Activated naive CD4-positive, alpha-beta T cell treated with anti-CD3 and anti-CD28 coated beads, Interleukin-2, amount 50 U/mL, for 16 hours (primary cell): Measurements from ENCODE around the gene MED12L.
"Not testable (repeated sequence)": the region's sequence is repeated elsewhere in the genome, so short reads cannot be mapped to it uniquely, and the experiment has no call there.

Experiments
- DNase-seq: peaks from one replicate; pipeline ENCODE4 v3.0.0-alpha.2; 2020

Gene MED12L, protein sequence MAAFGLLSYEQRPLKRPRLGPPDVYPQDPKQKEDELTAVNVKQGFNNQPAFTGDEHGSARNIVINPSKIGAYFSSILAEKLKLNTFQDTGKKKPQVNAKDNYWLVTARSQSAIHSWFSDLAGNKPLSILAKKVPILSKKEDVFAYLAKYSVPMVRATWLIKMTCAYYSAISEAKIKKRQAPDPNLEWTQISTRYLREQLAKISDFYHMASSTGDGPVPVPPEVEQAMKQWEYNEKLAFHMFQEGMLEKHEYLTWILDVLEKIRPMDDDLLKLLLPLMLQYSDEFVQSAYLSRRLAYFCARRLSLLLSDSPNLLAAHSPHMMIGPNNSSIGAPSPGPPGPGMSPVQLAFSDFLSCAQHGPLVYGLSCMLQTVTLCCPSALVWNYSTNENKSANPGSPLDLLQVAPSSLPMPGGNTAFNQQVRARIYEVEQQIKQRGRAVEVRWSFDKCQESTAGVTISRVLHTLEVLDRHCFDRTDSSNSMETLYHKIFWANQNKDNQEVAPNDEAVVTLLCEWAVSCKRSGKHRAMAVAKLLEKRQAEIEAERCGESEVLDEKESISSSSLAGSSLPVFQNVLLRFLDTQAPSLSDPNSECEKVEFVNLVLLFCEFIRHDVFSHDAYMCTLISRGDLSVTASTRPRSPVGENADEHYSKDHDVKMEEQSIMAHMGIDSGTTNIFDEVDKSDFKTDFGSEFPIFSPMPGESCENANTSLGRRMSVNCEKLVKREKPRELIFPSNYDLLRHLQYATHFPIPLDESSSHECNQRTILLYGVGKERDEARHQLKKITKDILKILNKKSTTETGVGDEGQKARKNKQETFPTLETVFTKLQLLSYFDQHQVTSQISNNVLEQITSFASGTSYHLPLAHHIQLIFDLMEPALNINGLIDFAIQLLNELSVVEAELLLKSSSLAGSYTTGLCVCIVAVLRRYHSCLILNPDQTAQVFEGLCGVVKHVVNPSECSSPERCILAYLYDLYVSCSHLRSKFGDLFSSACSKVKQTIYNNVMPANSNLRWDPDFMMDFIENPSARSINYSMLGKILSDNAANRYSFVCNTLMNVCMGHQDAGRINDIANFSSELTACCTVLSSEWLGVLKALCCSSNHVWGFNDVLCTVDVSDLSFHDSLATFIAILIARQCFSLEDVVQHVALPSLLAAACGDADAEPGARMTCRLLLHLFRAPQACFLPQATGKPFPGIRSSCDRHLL (N-terminal part only)

DNA sequence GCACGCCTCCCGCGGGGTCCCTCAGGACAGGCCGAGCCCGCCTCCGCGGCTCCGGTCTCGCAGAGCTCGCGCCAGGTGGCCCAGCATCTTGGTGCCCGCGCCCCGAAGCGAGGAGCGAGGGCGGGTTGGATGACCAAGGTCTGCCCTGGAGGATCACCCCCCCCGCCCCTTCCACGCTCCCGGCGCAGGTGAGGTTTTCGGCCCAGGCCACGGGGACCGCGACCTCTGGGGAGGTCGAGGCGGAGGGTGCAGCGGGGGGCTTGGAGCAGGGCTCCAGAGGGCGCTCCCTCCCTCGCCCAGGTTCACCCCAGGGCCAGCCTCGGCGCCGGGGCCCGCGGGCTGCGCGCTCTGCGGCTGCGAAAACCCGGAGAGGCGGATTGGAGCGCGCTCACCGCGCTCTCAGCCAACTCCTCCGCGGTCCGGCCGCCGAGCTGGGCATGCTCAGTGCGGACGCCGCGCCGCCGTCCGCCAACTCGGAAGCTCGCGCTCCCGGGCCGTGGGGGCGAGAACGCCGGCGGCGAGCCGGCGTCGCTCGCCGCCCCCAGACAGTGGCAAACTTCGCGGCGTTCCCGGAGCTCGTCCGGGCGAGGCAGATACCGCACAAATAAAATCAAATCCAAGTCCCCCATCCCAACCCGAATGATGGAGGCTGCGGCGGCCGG lies at the start of gene MED12L:
TSS of gene MED12L (plus strand) at position 438 of the 662 bp plus-strand sequence. CDS start 1,263 bp downstream, outside the sequence.
- DNase-seq, result peak; percentile 48

DNA sequence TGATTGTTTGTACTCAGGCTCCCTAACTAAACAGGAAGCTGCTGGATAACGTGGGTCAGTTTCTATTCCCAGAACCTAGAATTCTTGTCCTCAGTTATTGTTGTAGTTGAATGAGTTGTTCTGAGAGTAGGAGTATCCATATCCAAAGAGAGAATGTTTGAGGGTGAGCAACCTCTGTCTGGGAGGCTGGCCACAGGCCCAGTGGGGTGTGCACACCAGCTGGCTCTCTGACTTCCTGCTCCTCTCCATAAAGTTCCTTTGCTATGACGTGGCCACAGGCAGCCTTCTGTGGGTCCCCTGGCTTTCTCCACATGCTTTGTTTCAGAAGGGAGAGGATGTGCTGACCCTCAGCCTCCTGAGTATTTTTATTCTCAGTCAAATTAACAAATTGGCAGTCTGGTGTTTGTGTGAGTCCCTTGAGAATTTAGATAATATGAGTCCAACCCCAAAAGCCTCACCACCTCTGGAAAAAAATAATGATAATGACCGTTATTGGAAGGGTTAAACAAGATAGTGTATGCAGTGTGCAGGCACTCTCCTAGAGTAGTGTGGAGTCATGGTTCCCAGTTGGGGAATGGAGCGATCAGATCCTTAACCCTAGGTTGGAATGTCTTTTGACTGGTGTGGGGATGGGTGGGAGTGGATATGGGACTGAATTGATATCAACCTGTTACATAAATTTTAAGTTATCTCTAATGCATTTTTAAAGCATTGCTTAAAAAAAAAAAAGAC lies 47.6 kb upstream of the MED12L start:
- DNase-seq, result no peak

DNA sequence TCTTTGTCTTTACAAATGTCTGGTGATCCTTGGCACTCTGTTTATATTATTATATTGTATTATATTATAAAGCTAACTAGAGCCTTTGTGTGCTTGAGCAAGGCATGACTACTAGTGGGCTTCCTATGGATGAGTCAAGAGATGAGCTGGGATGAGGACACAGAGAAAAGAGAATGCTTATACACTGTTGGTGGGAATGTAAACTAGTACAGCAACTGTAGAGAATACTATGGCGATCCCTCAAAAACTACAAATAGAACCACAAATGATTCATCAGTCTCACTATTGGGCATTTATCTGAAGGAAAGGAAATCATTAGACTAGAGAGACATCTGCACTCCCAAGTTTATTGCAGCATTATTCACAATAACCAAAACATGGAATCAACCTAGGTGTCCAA lies 40.8 kb upstream of the MED12L start:
- no peak for DNase-seq

DNA sequence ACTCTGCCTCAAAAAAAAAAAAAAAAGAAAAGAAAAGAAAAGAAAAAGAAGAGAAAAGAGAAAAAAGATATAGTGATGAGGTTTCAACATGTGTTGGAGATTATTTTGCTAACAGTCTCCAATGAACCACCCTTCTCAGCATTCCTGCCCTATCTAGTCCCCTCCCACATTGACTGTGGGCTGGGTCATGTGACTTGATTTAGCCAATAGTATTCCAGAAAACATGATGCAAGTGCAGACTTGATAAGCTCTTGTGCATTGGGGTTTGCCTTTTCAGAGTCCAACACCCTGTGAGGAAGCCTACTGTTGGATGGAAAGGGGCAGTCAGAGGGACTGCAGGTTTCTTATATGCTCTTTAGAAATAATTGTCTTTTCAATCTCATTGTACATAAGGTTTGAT lies 37.8 kb upstream of the MED12L start:
- no peak for DNase-seq

DNA sequence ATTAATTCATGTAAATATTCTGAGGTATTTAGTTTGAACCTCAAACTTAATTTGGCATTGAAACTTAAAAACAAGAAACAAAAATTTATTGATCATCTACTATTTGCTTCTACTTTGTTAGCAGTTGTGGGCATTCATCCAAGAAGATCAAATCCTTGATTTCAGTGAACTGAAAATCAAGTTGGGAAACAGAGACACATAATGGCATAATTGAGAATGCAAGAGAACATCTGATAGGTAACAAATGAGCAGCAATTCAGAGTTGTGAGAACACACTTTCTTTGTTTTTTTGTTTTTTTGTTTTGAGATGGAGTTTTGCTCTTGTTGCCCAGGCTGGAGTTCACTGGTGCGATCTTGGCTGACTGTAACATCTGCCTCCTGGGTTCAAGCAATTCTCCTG lies 33.9 kb upstream of the MED12L start:
- DNase-seq, result no peak

DNA sequence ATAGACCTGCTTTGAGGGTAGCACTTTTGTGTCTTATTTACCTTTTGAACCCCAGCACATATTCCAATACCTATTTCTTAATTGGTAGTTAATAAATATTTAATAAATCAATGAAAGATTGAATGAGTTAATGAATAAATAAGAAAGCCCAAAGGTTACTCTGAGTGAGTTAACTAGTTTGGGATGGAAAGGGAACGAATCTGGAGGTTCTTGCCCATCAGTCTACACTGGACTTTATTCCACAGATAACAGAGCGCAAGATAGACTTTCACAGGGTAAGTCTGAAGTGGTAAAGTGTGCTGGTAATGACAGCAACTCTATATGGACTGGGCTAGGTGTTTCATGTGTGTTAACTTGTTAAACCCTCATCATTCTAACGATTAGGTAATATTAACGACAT lies 33.1 kb upstream of the MED12L start:
- DNase-seq, result no peak

DNA sequence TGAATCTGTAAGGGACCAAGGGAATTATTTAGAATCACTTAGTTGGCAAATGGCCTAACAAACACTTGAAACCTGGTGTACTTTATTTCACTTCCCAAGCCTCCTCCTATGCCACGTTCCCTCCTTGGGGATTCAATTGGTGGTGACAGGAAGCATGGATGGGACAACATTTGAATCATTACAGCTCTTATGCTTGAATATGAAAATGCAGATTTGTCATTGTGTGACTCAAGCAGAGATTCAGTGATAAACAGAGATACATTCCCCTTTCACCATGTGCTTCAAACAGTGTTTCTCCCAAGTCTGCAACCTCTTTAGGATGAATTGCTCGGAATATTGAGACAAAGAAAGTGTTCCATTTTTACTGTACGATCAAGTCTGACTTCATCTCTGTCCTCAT lies 32.7 kb upstream of the MED12L start:
- DNase-seq, result no peak

DNA sequence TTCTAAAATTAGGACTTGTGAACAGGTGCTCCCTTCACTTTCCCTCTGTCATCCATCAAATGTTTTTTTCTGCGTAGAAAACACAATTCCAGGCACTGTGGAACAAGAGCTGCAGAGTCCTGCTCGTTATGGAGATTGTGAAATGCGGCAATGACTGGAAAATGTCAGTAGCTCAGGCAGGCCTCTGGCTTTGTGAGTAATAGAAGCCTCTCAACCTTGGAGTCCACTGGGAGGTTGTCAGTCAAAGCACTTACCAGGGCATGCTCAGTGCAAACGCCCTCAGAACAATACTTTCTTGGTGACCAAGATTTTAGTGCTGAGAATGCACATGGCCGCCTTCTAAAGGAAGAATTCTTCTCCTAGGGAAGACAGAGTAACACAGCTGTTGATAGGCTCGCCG lies 26.7 kb upstream of the MED12L start:
- DNase-seq, result no peak

DNA sequence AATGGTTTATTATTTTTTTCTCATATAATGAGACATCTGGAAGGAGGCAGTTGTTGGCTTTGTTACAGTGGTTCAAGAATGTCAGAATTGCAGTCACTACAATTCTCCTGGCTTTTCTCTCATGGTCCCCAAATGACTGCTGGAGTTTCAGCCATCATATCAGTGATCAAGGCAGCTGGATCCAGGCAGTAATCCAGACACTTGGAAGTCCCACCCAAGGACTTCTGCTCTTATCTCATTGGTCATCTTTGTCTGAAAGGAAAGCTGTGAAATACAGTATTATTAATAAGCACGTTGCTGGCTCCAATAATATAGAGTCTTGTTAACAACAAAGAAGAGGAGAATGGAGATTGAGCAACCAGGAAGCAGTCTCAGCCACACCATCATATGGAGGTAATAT lies 22.9 kb upstream of the MED12L start:
- DNase-seq, result no peak

DNA sequence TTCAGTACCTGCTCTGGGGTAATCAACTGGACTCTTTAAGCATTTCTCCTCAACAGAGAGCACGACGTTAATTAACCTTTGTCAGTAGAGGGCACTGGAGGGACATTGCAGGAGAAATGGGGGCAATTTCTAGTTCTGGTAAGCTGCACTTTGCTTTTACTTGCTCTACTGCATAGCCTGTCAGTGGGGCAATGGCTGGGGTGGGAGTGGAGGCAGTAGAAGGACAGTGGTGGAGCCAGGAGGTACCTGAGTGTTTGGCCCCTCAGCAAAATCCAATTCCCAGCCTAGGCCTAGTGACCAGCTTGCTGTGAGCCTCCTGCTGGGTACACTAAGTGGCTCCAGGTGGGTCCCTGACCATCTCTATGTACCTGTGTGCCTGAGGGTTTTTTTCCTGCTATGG lies 18.3 kb upstream of the MED12L start:
- DNase-seq, result no peak

DNA sequence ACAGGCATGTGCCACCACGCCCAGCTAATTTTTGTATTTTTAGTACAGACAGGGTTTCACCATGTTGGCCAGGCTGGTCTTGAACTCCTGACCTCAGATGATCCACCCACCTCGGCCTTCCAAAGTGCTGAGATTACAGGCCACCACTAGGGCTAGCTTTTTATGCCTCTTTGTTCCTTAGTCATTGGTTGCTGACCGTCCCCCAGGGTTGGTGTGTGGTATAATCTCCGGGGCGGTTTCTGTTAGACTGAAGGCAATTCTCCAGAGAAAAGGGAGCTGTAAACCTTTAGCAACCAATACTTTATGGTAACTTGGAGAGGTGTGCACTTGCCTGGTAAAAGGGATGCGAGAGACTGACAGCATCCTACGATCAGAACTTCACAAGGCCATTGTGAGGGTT lies 12.6 kb upstream of the MED12L start:
- DNase-seq, result not testable (repeated sequence)

DNA sequence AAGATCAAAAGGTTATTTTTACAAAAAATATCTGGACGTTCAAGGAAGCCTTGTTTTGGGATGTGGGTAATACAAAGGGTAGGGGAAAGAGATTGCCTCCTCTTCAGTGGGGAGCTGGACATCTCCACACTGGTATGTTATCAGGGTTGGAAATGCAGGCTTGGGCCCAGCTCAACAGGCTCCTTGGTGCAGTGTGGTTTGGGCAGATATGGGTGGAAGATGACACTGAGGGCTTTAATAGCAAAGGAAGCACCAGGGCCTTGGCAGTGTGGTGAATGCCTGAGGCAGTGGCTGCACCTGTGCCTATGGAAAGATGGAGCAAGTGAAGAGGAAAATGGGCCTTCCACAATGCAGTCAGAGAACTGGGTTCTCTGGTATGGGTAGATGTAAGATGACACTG lies 11.2 kb upstream of the MED12L start:
- DNase-seq, result no peak

DNA sequence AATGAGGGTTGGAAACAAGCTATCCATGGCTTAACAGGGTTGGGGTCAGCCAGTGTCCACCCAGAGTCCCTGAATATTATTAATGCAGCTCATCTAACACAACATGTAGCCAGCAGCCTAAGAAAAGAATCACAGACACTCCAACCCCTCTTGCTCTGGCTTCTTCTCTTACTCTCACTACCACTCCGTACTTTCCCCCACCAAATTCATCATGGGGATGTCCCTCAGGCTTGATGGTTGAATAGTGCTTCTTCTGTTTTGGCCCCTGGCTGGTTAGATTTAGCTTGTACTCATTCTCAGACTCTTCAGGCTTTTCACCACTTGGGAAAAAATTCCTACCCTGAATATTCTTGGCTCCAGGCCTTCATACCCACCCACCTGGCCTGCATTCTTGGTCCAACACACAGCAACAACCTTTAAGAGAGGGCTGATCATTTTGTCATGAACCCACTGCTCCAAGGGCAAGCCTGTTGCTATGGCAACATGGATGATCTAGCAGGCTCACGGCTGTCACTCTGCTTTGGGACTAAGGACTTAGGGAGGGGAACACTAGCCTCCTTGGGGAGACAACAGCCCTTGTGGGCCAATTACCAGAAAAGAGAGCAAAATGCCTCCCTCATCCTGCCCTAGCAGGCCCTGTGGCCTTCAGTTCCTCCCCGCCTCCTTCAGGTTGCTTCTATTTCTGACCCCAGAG lies 9.4 kb upstream of the MED12L start:
- no peak for DNase-seq

DNA sequence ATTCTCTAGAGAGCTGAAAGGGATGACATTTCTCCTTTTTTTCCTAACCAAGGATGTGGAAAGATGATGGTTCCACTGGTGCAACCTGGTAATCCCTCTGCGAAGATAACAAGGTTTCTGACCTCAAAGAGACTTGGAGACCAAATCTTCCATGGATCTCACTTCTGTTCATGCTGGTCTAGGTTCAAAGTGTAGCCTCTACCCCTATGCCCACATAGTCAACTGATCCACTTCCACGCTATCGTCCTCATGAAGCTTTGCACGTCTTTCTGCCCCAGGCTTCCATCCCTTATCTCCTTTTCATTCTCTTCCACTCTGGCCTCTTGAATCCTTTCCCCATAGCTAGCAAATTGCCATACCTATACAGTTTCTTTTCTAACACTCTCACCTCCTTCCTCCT lies 8.8 kb upstream of the MED12L start:
- DNase-seq, result no peak

DNA sequence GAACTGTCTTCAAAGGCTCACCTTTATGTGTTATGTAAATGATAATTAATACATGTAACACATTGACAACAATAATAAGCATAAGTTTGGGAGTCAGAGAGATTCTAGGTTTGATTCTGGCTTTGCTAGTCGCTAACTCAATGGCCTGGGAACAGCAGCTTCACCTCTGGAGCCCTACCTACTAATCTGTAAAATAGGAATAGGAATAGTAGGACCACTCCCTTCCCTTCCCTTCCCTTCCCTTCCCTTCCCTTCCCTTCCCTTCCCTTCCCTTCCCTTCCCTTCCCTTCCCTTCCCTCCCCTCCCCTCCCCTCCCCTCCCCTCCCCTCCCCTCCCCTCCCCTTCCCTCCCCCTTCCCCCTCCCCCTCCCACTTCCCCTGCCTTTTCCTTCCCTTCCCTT lies 4.4 kb upstream of the MED12L start:
- DNase-seq, result not testable (repeated sequence)

DNA sequence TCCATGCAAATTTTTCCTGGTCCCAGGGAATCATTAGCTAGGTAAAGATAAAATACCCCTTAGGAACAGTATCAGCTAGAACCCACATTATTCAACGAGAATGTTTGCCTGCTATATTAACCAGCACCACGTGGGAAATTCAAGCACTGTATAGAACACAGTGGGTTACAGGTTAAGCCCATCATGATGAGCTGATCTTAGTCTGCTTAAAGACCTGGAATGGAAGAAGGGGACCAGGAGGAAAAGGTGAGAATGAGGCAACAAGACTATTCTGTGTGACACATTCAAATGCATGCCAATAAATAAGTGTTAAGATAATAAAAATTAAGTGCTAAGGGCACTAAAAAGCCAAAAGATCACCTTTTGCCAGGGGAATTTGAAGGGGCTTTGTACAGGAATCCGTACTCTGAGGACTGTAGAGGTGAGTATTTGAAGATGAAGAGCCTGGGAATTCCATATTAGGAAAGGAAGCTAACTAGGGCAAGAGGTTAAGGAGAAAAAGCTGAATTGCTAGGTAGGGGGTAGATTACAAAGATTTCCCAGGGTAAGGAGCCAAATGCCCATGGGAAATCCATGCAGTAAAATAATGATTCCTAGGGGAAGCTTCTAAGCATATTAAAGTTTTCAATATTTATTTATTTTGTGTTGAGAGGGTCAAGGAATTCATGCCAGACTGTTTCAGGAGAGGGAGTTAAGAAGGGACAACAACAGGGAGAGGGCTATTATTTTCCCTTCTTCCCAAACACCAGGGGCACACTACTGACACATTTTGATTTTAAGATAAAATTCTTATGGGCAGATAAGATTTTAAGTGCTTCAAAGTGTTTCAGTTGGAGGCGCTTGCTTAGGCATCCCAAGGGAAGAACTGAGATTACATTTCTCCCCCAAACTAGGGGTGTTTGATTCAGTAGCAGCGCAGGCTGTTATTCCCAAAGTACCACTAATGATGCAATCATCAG lies 2.3 kb upstream of the MED12L start:
- no peak for DNase-seq

DNA sequence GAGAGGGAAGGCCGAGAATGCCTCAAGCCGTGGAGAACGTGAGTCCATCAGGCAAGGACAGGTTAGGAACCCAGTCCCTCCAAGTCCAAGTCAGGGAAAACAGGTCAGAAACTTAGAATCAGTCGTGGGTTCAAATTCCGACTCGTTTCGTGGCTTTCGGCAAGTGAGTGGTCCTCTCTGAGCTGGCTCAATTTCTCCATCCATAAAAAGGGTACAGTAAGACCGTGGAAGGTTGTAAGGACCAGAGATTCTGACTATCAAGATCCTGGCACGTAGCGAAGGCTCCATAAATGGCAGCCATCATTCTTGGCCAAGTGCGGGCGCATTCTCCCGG lies 604 bp upstream of the MED12L start:
- DNase-seq, result no peak

DNA sequence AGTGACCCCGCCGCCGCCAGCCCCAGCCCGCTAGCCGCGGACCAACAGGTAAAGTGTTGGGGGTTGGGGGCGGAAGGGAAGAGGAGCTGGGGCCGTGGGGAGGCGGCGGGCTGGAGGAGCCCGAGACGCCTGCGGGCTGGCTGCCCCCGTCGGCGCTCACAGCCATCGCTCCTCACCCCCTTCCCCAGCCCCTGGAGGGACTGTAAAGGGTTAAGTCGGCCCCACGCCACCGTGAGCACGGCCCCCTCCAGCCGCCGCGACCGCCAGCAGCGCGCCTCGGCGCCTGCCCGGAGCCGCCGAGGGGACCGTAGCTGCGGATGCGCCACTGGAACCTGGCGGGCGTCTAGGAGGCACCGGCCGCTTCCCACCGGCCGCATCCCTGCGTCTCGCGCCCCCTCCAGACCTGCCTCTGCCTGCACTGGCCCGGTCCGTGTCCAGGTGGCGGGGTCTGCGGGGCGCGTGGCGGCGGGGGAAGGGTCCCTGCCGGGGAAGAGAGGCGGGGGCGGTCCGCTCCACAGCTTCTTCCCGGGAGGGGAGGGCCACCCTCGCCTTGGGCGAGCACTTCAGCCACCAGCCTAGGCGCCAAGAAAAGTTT lies 522 bp downstream of the MED12L start:
- peak; percentile 18 for DNase-seq

DNA sequence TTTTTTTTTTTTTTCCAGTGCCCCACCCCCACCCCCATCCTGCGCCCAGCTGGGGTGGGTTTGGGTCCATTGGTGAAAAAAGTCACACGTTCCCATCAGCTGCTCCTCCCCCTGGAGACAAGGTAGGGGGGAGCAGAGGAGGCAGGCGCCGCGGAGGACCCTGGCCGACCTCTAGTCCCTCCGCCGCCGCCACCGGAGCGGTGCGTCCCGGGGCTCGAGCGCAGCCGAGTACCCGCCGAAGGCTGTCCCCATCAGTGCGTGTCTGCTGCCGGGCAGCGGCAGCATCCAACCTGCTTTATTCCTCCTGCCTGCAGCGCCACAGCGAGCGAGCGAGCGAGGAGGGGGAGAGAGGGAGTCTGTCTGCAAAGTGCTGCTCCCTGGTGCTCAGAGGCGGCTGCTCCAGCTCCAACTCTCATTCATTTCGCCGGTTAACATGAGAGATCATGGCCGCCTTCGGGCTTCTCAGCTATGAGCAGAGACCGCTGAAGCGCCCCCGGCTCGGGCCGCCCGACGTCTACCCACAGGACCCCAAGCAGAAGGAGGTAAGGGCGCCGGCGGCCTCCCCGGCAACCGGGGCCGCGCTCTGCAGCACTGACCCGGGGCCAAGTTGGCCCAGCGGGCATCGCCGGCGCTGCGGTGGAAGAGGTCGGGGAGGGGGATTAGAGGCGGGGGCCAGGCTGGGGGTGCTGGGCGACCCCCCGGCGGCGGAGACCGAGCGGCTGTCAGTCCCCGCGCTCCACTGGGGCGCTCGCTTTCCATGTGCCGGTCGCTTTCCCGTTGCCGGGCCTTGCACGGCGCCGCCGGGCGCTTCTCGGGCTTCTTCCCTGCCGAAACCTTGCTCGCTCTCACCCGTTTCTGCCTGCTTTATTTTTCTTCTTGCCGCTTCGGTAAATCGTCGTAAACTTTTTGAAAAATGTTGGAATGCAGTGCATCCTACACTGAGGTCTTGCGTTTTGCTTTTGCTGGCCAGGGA lies 1.3 kb downstream of the MED12L start:
- DNase-seq, result peak; percentile 68
